OCI-LY7 (cell line): Measurements from ENCODE around the gene DPYD.

ENCODE experiments used
- EZH2phosphoT487 ChIP-seq: fragments of 200-600 bp; sonication (generic); IDR thresholded peaks from 2 replicates; pipeline ENCODE4 v1.6.1; 2018; ENCODE audit warnings: low read depth, borderline replicate concordance, mild to moderate bottlenecking, mixed run types, antibody characterized with exemption, low read length, moderate library complexity, mixed read lengths
- TF ChIP-seq, protein P1 (sequence below): fragments of 200-600 bp; sonication (generic); conservative IDR thresholded peaks from 2 replicates; pipeline ENCODE4 v1.5.1; 2014; ENCODE audit warnings: mild to moderate bottlenecking, antibody characterized with exemption, low read length, moderate library complexity, mixed read lengths

- TF ChIP-seq, protein P1, sequence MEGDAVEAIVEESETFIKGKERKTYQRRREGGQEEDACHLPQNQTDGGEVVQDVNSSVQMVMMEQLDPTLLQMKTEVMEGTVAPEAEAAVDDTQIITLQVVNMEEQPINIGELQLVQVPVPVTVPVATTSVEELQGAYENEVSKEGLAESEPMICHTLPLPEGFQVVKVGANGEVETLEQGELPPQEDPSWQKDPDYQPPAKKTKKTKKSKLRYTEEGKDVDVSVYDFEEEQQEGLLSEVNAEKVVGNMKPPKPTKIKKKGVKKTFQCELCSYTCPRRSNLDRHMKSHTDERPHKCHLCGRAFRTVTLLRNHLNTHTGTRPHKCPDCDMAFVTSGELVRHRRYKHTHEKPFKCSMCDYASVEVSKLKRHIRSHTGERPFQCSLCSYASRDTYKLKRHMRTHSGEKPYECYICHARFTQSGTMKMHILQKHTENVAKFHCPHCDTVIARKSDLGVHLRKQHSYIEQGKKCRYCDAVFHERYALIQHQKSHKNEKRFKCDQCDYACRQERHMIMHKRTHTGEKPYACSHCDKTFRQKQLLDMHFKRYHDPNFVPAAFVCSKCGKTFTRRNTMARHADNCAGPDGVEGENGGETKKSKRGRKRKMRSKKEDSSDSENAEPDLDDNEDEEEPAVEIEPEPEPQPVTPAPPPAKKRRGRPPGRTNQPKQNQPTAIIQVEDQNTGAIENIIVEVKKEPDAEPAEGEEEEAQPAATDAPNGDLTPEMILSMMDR = no peak
- TF ChIP-seq EZH2phosphoT487 = no peak
Measured at GRCh38 chr1:97869441-97869840, 51.4 kb downstream of the DPYD start.
